DND-41 (cell line): ENCODE results near the gene GOLIM4.

ENCODE experiments used
- ATAC-seq: fragments of 200-7000 bp; cut with Tn5 transposase; 3 replicates; pipeline ENCODE4 v1.9.1; 2021; ENCODE audit warnings: low read depth; ENCODE audit not compliant: insufficient read depth
- DNase-seq: peaks from one replicate; pipeline ENCODE4 v3.0.0-alpha.2; 2020
- H2AFZ ChIP-seq: 2 replicates; pipeline ENCODE4 v1.6.0; 2012; ENCODE audit warnings: low read depth, low read length
- H3K27ac ChIP-seq: 2 replicates; pipeline ENCODE4 v1.5.1; 2012; ENCODE audit warnings: low read length, inconsistent platforms
- H3K27me3 ChIP-seq: fragments of 200-600 bp; sonication (generic); 2 replicates; pipeline ENCODE4 v1.6.0; 2012; ENCODE audit warnings: low read length, mild to moderate bottlenecking, inconsistent platforms; ENCODE audit not compliant: insufficient read depth, poor library complexity
- H3K36me3 ChIP-seq: 2 replicates; pipeline ENCODE4 v1.5.1; 2012; ENCODE audit warnings: low read length, inconsistent platforms; ENCODE audit not compliant: insufficient read depth
- H3K4me1 ChIP-seq: 2 replicates; pipeline ENCODE4 v1.5.1; 2012; ENCODE audit warnings: mild to moderate bottlenecking, low read length; ENCODE audit not compliant: insufficient read depth
- H3K4me2 ChIP-seq: 2 replicates; pipeline ENCODE4 v1.6.0; 2012; ENCODE audit warnings: mild to moderate bottlenecking, moderate library complexity, low read length, inconsistent platforms; ENCODE audit not compliant: insufficient read depth
- H3K4me3 ChIP-seq, 2 experiments: fragments of 200-600 bp in 1 of 2; shearing (Covaris generic) in 1 of 2; 2 replicates each; pipeline ENCODE4 v1.5.1; 2012 to 2016; ENCODE audit warnings: inconsistent platforms in 2 of 2, low read length in 2 of 2, mild to moderate bottlenecking in 2 of 2, low read depth in 1 of 2, moderate library complexity in 1 of 2
- H3K79me2 ChIP-seq: 2 replicates; pipeline ENCODE4 v1.6.0; 2012; ENCODE audit warnings: low read length, inconsistent platforms; ENCODE audit not compliant: insufficient read depth
- H3K9ac ChIP-seq: 2 replicates; pipeline ENCODE4 v1.6.0; 2012; ENCODE audit warnings: low read depth, mild to moderate bottlenecking, inconsistent platforms, low read length, moderate library complexity
- H3K9me3 ChIP-seq: 2 replicates; pipeline ENCODE4 v1.5.1; 2012; ENCODE audit warnings: low read length, moderate library complexity, mild to moderate bottlenecking, inconsistent platforms; ENCODE audit not compliant: insufficient read depth, severe bottlenecking
- H4K20me1 ChIP-seq: 2 replicates; pipeline ENCODE4 v1.6.0; 2012; ENCODE audit warnings: low read length; ENCODE audit not compliant: insufficient read depth
- EZH2 ChIP-seq: IDR thresholded peaks from 3 replicates; pipeline ENCODE4 v1.6.1; 2012; ENCODE audit warnings: borderline replicate concordance, low read depth, mild to moderate bottlenecking, moderate library complexity, low read length, inconsistent platforms; ENCODE audit not compliant: severe bottlenecking
- TF ChIP-seq, protein P1 (sequence below): IDR thresholded peaks from 2 replicates; pipeline ENCODE4 v1.5.1; 2012; ENCODE audit warnings: borderline replicate concordance, low read length, moderate library complexity, mild to moderate bottlenecking; ENCODE audit not compliant: poor library complexity, severe bottlenecking; ENCODE audit errors: extremely low read depth

GOLIM4 gene

DNA sequence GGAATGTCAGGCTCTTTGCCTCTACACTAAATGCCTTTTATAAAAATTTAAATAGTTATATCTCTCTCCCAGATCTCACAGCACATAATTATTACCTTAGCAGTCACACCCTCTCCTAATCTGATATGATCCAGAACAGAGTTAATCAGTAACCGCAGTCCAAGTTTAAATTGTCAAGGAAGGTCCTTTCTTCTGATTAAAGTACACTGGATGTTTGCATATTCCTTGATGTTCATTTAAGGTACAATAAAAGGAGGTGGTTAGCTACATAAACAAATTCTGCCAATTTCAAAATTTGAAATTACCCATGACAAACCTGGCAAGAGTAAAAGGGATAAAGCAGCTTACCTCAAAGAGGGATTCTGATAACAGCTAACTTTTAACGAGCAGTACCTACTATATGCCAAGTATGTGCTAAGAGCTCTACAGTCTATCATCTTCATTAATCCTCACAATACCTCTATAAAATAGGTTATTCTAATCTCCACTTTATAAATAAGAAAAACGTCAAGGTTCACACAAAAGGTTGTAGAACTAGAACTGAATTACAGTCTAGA is 4.3 kb downstream of the GOLIM4 start:
- ATAC-seq: no peak
- Histone ChIP-seq H3K4me2 (no peak overlapping the region), H3K36me3 (no peaks in the 10 kb centered on the region), H3K9ac (no peak overlapping the region), H3K4me3 (no peak overlapping the region), H3K9me3 (no peaks in the 10 kb centered on the region), H3K27me3 (no peaks in the 10 kb centered on the region), H3K4me1 (no peaks in the 10 kb centered on the region), H4K20me1 (no peaks in the 10 kb centered on the region), H2AFZ (no peak overlapping the region), H3K27ac (no peak overlapping the region), H3K79me2 (no peaks in the 10 kb centered on the region)
- no peak for DNase-seq
- TF ChIP-seq EZH2: no peak
- TF ChIP-seq, protein P1, sequence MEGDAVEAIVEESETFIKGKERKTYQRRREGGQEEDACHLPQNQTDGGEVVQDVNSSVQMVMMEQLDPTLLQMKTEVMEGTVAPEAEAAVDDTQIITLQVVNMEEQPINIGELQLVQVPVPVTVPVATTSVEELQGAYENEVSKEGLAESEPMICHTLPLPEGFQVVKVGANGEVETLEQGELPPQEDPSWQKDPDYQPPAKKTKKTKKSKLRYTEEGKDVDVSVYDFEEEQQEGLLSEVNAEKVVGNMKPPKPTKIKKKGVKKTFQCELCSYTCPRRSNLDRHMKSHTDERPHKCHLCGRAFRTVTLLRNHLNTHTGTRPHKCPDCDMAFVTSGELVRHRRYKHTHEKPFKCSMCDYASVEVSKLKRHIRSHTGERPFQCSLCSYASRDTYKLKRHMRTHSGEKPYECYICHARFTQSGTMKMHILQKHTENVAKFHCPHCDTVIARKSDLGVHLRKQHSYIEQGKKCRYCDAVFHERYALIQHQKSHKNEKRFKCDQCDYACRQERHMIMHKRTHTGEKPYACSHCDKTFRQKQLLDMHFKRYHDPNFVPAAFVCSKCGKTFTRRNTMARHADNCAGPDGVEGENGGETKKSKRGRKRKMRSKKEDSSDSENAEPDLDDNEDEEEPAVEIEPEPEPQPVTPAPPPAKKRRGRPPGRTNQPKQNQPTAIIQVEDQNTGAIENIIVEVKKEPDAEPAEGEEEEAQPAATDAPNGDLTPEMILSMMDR: no peak

DNA sequence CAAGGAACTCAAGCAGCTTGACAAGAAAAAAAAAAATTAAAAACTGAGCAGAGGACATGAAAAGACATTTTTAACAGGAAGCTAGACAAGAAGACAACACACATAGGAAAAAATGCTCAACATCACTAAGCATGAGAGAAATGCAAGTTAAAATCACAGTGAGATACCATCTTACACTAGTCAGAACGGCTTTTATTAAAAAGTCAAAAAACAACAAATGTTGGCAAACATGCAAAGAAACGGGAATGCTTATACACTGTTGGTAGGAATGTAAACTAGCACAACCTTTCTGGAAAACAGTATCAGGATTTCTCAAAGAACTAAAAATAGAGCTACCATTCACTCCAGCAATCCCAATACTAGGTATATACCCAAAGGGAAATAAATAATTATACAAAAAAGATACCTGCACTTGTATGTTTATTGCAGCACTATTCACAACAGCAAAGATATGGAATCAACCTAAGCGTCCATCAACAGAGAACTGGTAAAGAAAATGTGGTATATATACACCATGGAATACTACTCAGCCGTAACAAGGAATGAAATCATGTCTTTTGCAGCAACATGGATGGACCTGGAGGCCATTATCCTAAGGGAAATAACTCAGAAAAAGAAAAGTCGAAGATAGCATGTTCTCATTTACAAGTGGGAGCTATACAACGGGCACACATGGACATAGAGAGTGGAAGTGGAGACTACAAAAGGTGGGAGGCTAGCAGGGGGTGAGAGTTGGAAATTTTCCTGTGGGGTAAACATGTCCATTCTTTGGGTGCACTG is 5.2 kb downstream of the GOLIM4 start:
- TF ChIP-seq EZH2: no peak
- TF ChIP-seq, protein P1: no peak
- DNase-seq (no peak), ATAC-seq (no peak)
- Histone ChIP-seq H4K20me1 (no peaks in the 10 kb centered on the region), H3K27ac (no peak overlapping the region), H3K36me3 (no peaks in the 10 kb centered on the region), H3K27me3 (no peaks in the 10 kb centered on the region), H3K9ac (no peak overlapping the region), H3K4me3 (no peak overlapping the region), H3K4me1 (no peaks in the 10 kb centered on the region), H3K9me3 (no peaks in the 10 kb centered on the region), H3K4me2 (no peak overlapping the region), H3K79me2 (no peaks in the 10 kb centered on the region), H2AFZ (no peak overlapping the region)

DNA sequence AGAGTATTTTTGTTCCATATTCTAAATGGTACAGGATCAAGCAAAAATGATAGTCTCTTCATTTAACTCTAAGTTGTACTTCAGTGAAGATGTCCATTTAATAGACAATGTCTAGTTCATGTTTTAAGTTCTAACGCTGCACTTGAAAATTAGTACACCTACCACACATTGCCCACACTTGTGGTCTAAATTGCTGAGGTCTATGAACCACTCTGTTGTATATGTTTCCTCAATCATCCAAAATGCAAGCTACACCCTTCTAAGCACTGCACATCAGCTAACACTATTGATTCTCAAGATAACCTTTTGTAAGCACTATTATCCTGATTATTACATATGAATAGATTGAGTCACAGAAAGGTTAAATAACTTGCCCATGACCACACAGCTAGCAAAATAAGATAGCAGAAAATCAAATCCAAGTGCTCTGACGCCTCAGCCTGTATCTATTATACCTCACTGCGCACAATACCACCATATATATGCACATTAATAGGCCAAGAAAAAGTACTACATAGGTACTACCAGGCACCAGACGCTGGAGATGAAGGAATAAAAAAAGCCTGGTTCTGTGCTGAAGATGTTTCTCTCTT is 6.4 kb downstream of the GOLIM4 start:
- no peaks in the 10 kb centered on the region for H3K36me3 ChIP-seq
- no peaks in the 10 kb centered on the region for H3K79me2 ChIP-seq
- H3K9ac ChIP-seq: no peak overlapping the region
- H3K4me3 ChIP-seq: no peak overlapping the region
- H3K4me2 ChIP-seq: no peak overlapping the region
- TF ChIP-seq, protein P1: no peak
- TF ChIP-seq EZH2: no peak
- H3K9me3 ChIP-seq: no peaks in the 10 kb centered on the region
- H4K20me1 ChIP-seq: no peaks in the 10 kb centered on the region
- no peak for DNase-seq
- no peak overlapping the region for H3K27ac ChIP-seq
- no peak for ATAC-seq
- H2AFZ ChIP-seq: no peak overlapping the region
- H3K4me1 ChIP-seq: no peaks in the 10 kb centered on the region
- H3K27me3 ChIP-seq: no peaks in the 10 kb centered on the region
